ENCODE data around the gene ZNF536. TPM values are rescaled to one million over a fixed set of nuclear protein-coding genes. Genes with fewer than 3 reads are reported as not detected.

The ZNF536 gene
- total and polyA plus RNA-seq, 2 donors (not counting 1 experiment from before 2014, with no cell fraction given): not detected

GRCh38 chr19:30448386-30449077 lies 76.3 kb downstream of the ZNF536 start:
- DNase-seq (no peak), ATAC-seq (ENCODE audit: low read depth) (no peak)
- Mint-ChIP-seq H3K4me1 (peaks cover 2% of the 10 kb centered on the region), H3K27me3 (no peaks in the 10 kb centered on the region), H3K9me3 (ENCODE audit: insufficient read depth) (no peaks in the 10 kb centered on the region), H3K27ac (no peak overlapping the region), H3K4me3 (no peak overlapping the region)
- Histone ChIP-seq H3K27me3 (replicated peaks in 1 of 4; ENCODE audit: control extremely low read depth in 1 of 4, control insufficient read depth in 3 of 4, insufficient read depth in 4 of 4, low read length in 3 of 4) (no peaks in the 10 kb centered on the region), H3K79me2 (ENCODE audit: control insufficient read depth, insufficient read depth, low read length) (no peaks in the 10 kb centered on the region), H3K4me2 (replicated peaks; ENCODE audit: low read depth, low read length, poor library complexity, severe bottlenecking) (no peak overlapping the region), H3K4me3 (ENCODE audit: control extremely low read depth in 1 of 5, extremely low read depth in 1 of 5, insufficient read depth in 1 of 5, low read depth in 2 of 5, low read length in 4 of 5) (no peak overlapping the region), H4K20me1 (ENCODE audit: control insufficient read depth, insufficient read depth, low read length, poor library complexity, severe bottlenecking) (no peaks in the 10 kb centered on the region), H2AFZ (ENCODE audit: insufficient read depth, low read depth, low read length, poor library complexity, severe bottlenecking) (no peak overlapping the region), H3K4me1 (ENCODE audit: control insufficient read depth in 2 of 2, insufficient read depth in 2 of 2, low read length in 2 of 2) (no peaks in the 10 kb centered on the region), H3K9me3 (ENCODE audit: control extremely low read depth in 1 of 3, control insufficient read depth in 2 of 3, insufficient read depth in 1 of 3, low read length in 2 of 3) (peaks cover 0 to 28% (median 0%) of the 10 kb centered on the region in 3 donors), H3K9ac (ENCODE audit: low read length) (no peak overlapping the region), H3K27ac (ENCODE audit: low read length in 2 of 2) (no peak overlapping the region), H3K36me3 (replicated peaks in 1 of 2; ENCODE audit: control extremely low read depth in 1 of 2, control insufficient read depth in 1 of 2, extremely low read depth in 1 of 2, insufficient read depth in 2 of 2, low read length in 1 of 2) (no peaks in the 10 kb centered on the region)
- ChIA-PET POLR2A (no interaction called here), CTCF (no interaction called here)
- intact Hi-C loops (cut with micrococcal nuclease): no loop called here
- no peak for TF ChIP-seq EZH2 (IDR thresholded peaks at IDR 0.05; ENCODE audit: borderline replicate concordance, insufficient read depth, low read depth, low read length, poor library complexity, severe bottlenecking)
- TF ChIP-seq CTCF (IDR thresholded peaks at IDR 0.05): no peak
- 83% methylated on average over 5 of the region's 9 CpGs for WGBS (ENCODE audit: insufficient coverage)

GRCh38 chr19:30449078-30449590 lies 77.0 kb downstream of the ZNF536 start:
- Histone ChIP-seq H4K20me1 (ENCODE audit: control insufficient read depth, insufficient read depth, low read length, poor library complexity, severe bottlenecking) (no peaks in the 10 kb centered on the region), H3K36me3 (replicated peaks in 1 of 2; ENCODE audit: control extremely low read depth in 1 of 2, control insufficient read depth in 1 of 2, extremely low read depth in 1 of 2, insufficient read depth in 2 of 2, low read length in 1 of 2) (no peaks in the 10 kb centered on the region), H3K9me3 (ENCODE audit: control extremely low read depth in 1 of 3, control insufficient read depth in 2 of 3, insufficient read depth in 1 of 3, low read length in 2 of 3) (peaks cover 0 to 28% (median 0%) of the 10 kb centered on the region in 3 donors), H3K4me1 (ENCODE audit: control insufficient read depth in 2 of 2, insufficient read depth in 2 of 2, low read length in 2 of 2) (no peaks in the 10 kb centered on the region), H3K4me2 (replicated peaks; ENCODE audit: low read depth, low read length, poor library complexity, severe bottlenecking) (no peak overlapping the region), H3K27me3 (replicated peaks in 1 of 4; ENCODE audit: control extremely low read depth in 1 of 4, control insufficient read depth in 3 of 4, insufficient read depth in 4 of 4, low read length in 3 of 4) (no peaks in the 10 kb centered on the region), H3K79me2 (ENCODE audit: control insufficient read depth, insufficient read depth, low read length) (no peaks in the 10 kb centered on the region), H3K9ac (ENCODE audit: low read length) (no peak overlapping the region), H3K27ac (ENCODE audit: low read length in 2 of 2) (no peak overlapping the region), H3K4me3 (ENCODE audit: control extremely low read depth in 1 of 5, extremely low read depth in 1 of 5, insufficient read depth in 1 of 5, low read depth in 2 of 5, low read length in 4 of 5) (no peak overlapping the region), H2AFZ (ENCODE audit: insufficient read depth, low read depth, low read length, poor library complexity, severe bottlenecking) (no peak overlapping the region)
- Mint-ChIP-seq H3K27ac (no peak overlapping the region), H3K4me1 (peaks cover 2% of the 10 kb centered on the region), H3K27me3 (no peaks in the 10 kb centered on the region), H3K4me3 (no peak overlapping the region), H3K9me3 (ENCODE audit: insufficient read depth) (no peaks in the 10 kb centered on the region)
- ChIA-PET CTCF (no interaction called here), POLR2A (no interaction called here)
- WGBS (ENCODE audit: insufficient coverage): 100% methylated on average over 2 of the region's 6 CpGs
- DNase-seq (no peak), ATAC-seq (ENCODE audit: low read depth) (no peak)
- intact Hi-C loops (cut with micrococcal nuclease): no loop called here
- no peak for TF ChIP-seq CTCF (IDR thresholded peaks at IDR 0.05)
- TF ChIP-seq EZH2 (IDR thresholded peaks at IDR 0.05; ENCODE audit: borderline replicate concordance, insufficient read depth, low read depth, low read length, poor library complexity, severe bottlenecking): no peak

Data from B cell (primary cell).